GM18519 (cell line): ENCODE measurements around the gene S100A4.
"Not testable (repeated sequence)": the region's sequence is repeated elsewhere in the genome, so short reads cannot be mapped to it uniquely, and the experiment has no call there.

Experiments used
- ATAC-seq: cut with Tn5 transposase; IDR thresholded peaks from one replicate; pipeline ENCODE4 v1.9.1; 2021; ENCODE audit warnings: mild to moderate bottlenecking, moderate library complexity; ENCODE audit not compliant: unreplicated experiment, low FRiP score

The S100A4 gene

DNA sequence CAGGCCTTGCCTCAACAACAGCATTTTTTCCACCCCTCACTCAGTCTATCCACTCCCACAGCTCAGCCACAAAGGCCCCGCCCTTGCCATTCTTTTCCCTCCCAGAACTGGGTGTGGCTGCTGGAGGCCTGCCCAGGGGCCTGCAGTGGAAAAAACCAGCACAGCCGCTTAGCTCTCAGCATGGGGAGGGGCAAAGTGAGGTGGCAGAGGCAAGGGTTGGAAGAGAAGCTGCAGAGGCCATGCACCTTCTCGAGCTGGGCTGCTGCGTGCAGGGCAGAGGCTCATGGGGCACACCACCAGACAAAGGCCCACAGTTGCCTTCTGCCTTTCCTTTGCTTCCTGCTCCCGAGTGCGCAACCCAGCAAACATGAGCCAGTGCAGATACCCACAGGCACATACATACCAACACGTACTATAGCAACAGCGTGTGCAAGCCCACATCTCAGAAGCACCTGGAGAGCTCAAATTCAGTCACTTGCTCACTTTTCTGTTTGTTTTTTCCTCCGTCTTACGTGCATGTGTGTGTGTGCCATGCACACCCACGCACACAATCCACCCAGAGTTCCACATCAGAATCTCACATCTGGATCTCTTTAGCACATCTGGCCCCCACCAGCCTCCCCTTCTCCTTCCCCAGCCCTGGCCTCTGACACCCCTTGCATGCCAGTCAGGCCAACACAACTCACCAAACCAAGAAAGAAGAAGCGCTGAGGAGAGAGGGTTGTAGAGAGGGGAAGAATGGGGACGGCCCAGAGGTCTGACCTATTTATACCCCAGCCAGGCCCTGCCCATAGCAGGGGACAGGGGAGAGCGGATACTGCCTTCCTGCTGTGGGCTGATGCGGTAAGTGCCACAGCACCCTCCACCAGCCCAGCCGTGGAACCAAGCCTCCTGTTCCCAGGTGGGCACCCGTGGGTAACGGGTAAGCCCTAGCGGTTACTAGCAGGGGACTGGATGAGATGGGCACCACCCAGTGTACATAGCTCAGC is at the start of gene S100A4:
S100A4 (minus strand) TSS at position 740 of the 989 bp plus-strand sequence. CDS start 1,012 bp downstream, outside the sequence.
- ATAC-seq, result no peak

DNA sequence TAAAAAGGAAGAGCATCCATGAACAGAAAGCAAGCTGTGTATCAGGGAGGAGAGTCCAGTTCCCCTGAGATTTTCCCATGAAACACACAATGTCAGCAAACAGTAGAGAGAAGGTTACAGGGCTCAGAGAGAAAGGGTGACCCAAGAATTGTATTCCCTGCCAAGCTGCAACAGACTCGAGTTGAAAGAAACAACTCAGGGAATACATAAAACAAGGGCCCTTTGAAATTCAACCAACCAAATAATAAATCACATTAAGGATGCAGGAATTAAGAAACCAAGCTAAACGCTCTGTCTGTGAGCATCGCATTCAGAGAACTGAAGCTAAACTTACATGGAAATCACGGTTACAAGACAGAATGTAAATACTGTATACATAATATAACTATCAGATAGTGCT is 47.1 kb upstream of the S100A4 start:
- ATAC-seq, result no peak

DNA sequence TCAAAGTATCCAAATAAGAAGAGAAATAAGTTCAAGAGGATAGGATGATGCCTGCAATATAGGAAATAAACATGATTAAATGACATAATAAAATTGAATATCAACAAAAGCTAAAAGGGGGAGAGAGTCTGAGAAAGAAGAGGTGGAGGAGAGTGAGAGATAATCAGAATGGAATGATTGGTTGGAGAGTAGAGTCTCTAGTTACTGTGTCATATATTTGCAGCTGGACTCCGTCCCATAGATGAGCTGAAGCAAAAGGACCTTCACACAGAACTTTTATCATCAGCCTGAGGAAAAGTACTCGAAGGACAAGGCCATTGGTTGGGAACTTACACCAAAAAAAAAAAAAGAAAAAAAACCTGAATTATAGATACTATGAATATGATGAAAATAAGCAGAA is 42.9 kb upstream of the S100A4 start:
- ATAC-seq, result no peak

DNA sequence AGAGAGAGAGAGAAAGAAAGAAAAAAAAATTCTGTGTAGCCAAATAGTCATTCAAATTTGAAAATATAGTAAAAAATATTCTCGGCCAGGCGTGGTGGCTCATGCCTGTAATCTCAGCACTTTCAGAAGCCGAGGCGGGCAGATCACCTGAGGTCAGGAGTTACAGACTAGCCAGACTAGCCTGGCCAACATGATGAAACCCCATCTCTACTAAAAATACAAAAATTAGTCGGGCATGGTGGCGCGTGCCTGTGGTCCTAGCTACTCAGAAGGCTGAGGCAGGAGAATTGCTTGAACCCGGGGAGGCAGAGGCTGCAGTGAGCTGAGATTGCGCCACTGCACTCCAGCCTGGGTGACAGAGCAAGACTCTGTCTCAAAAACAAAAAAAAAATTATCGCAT is 42.4 kb upstream of the S100A4 start:
- not testable (repeated sequence) for ATAC-seq

DNA sequence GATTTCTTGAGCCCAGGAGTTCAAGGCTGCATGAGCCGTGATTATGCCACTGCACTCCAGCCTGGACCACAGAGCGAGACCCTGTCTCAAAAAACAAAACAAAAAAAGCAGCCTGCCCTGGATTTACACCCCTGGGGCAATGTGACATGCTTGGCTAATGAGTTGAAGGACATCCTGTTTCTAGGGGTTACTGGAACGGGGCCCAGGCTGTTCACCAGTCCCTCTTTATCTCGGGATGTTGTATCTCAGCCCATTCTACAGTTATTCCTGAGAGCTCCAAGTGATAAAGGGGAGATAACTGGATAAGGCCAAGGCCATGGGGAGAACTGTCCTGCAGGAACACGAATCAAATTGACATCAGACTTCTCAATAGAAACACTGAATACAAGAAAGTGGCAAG is 41.7 kb upstream of the S100A4 start:
- ATAC-seq, result no peak

DNA sequence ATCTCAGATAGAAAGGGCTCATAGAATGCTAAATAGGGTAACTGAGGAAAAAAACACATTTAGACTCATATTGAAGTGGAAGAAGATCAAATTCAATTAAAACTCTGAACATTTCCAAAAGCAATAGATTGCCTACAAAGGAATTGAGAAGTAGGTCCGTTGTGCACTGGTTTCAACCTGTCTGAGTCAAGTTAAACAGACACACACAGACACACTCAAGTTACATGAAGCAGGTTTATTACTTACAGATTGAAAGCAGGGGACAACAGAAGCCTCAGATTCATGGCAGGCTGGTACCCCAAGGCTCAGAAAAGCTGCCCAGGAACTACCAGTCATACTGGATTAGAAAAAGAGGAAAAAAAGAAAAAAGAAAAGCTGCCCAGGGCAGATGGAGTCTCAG is 40.7 kb upstream of the S100A4 start:
- no peak for ATAC-seq

DNA sequence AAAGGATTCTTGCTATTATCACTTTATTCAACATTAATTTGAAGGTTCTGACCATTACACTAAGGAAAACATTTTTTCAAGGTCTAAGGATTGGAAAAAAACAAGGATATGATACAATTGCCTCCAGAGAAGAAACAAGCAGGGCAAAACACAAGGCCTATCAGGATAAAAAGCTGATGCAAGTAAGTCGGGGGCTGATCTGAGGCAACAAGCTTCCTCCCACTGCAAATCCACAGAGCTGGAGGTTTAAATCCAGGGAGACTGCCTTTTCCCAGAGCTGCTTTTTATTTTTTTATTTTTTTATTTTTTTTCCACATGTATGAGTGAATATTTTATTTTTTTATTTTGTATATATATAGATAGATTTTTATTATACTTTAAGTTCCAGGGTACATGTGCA is 39.4 kb upstream of the S100A4 start:
- no peak for ATAC-seq

DNA sequence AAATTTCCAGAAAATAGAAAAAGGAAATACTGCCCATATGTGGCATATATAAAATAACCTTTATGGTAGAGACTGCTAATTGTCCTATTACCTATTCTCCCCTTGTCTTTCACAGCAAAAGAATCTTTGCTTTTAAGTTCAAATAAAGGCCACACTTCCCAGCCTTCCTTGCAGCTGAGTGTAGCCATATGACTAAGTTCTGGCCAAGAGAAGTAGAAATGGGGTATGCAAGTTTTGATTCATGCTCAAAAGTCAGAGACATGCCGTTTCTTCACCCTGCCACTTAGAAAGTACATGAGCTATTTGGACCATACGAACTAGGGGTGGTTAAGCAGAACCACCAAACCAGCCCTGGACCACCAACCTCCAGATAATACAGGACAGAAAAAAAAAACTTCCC is 38.4 kb upstream of the S100A4 start:
- ATAC-seq, result no peak

DNA sequence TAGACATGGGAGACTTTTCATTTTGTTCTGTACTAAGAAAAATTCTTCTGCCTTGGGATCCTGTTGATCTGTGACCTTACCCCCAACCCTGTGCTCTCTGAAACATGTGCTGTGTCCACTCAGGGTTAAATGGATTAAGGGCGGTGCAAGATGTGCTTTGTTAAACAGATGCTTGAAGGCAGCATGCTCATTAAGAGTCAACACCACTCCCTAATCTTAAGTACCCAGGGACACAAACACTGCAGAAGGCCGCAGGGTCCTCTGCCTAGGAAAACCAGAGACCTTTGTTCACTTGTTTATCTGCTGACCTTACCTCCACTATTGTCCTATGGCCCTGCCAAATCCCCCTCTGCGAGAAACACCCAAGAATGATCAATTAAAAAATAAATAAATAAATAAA is 37.9 kb upstream of the S100A4 start:
- ATAC-seq, result not testable (repeated sequence)

DNA sequence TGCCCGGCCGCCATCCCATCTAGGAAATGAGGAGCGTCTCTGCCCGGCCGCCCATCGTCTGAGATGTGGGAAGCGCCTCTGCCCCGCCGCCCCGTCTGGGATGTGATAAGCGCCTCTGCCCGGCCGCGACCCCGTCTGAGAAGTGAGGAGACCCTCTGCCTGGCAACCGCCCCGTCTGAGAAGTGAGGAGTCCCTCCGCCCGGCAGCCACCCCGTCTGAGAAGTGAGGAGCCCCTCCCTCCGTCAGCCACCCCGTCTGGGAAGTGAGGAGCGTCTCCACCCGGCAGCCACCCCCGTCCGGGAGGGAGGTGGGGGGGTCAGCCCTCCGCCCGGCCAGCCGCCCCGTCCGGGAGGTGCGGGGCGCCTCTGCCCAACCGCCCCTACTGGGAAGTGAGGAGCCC is 37.2 kb upstream of the S100A4 start:
- not testable (repeated sequence) for ATAC-seq

DNA sequence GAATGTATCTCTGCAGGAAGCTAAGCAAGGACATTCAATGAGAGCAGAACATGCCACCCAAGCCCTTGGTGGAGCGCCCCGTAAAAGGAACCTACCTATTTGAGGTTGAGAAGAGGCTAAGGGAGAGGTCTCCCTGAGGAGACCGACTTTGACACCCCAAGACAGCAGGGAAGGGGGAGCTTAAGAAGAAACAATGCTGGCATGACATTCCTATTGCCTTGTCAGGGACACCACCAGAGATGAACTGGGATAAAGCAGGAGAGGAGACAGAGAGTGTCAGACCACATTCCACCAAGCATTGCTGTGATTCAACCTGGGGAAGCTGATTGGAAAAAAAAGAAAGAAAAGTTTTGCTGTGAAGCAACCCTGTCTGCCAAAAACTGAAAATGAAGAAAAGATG is 33.3 kb upstream of the S100A4 start:
- no peak for ATAC-seq

DNA sequence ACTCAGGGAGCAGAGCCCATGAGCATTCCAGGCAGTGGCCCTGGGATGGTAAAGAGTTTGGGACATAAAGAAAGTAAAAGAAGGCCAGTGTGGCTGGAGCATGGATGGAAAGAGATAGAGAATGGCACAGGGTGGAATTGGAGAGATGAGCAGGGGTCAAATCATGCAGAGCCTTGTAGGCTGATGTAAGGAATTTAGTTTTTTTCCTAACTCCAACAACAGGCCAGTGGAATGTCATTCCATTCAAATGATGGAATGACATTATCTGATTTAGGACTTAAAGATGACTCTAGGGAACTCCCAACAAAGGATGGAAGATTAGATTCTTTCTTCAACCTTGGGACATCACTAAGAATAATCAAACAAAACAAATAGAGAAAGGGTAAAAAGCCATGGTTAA is 32.9 kb upstream of the S100A4 start:
- ATAC-seq, result no peak

DNA sequence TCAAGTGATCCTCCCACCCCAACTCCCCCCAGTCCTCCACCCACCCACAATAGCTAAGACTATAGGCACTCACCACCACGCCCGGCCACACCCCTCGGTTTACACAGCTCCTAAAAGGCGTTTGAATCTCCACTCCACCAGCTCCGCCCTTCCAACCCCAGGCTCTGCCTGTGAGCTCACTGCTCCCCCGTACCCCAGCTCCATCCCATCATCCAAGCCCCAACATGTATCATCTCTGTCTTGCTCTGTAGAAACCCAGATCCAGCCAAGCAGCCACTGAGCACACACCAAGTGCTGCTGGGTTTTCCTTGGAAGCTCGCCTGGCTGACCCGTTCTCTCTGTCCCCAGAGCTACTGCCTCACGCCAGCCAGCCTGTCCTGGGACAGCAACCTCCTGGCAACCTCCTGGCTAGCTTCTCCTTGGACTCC is 32.0 kb upstream of the S100A4 start:
- ATAC-seq, result no peak

DNA sequence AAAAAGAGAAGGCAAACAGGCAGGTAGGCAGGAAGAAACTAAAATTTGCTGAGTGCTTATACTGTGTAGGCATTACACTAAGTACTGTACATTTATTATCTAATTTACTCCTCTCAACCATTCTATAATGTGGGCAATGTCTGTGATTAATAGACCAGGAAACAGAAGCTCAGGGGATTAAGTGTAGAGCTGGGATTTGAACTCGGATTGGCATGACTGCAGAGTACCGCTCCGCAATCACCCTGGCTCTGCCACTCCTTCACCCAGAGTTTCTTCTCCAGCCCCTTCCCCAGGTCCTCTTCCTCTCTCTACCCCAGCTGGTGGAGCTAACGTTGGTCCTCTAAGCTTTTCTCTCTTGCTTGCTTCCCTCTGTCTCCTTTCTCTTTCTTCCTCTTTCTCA is 31.5 kb upstream of the S100A4 start:
- ATAC-seq, result no peak

DNA sequence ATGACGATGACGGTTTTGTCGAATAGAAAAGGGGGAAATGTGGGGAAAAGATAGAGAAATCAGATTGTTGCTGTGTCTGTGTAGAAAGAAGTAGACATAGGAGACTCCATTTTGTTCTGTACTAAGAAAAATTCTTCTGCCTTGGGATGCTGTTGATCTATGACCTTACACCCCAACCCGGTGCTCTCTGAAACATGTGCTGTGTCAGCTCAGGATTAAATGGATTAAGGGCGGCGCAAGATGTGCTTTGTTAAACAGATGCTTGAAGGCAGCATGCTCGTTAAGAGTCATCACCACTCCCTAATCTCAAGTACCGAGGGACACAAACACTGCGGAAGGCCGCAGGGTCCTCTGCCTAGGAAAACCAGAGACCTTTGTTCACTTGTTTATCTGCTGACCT is 29.9 kb upstream of the S100A4 start:
- ATAC-seq, result not testable (repeated sequence)

DNA sequence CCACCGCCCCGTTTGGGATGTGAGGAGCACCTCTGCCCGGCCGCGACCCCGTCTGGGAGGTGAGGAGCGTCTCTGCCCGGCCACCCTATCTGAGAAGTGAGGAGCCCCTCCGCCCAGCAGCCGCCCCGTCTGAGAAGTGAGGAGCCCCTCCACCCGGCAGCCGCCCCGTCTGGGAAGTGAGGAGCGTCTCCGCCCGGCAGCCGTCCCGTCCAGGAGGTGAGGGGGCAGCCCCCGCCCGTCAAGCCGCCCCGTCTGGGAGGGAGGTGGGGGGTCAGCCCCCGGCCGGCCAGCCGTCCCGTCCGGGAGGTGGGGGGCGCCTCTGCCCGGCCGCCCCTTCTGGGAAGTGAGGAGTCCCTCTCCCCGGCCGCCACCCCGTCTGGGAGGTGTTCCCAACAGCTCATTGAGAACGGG is 29.5 kb upstream of the S100A4 start:
- ATAC-seq, result not testable (repeated sequence)

DNA sequence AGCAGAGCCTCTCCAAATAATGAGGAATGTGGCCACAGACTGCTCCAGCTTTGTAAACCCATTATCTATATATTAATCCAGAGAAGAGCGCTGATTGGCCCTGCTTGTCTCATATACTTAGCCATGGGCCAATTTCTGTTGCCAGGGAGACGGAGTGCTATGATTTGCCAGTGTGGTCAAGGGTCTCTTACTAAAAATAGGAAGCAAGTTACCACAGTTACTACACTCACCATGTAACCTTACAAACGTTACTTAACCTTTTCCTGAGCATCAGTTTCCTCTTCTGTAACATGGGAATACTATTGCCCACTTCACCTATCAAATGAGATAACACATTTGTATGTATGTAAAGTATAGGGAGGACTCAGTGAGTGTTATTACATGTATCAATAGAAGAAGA is 27.7 kb upstream of the S100A4 start:
- no peak for ATAC-seq

DNA sequence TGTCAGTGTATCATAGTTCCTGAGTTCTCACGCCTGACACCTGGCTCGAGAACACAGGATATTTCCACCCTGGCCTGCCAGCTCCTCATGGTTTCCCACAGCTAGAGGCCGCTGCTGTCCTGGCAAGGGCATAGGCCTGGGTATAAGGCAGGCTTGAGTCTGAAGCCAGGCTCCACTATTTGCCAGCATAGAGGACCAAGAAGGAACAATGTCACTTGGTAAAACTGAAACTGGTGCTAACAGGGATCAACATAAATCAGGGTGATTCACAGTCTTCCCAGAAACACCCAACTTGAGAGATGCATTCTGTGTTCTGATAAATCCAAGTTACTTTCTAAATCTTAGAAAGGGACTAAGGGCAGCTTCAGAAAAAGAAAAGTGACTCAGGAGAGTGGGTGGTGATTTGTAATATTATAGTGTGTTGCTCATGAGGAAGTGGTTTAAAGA is 27.0 kb upstream of the S100A4 start:
- ATAC-seq, result no peak

DNA sequence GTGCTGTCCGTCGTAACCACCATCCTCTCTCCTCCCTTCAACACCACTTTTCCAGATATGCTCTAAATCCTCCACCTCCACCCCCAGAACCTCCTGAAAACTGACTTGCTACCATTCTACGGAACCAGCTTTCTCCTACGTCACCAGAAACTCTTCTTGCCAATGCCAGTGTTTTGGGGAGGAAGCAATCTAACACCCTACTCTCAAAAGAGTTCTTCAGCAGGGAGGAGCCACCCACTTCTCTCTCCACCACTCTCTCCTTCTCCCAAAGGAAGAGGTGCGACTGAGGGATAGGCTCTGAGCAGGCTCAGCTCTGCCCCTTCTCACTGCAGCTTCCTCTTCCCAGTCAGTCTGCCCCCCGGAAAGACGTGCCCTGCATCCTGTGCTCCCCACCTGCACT is 26.1 kb upstream of the S100A4 start:
- ATAC-seq, result no peak

DNA sequence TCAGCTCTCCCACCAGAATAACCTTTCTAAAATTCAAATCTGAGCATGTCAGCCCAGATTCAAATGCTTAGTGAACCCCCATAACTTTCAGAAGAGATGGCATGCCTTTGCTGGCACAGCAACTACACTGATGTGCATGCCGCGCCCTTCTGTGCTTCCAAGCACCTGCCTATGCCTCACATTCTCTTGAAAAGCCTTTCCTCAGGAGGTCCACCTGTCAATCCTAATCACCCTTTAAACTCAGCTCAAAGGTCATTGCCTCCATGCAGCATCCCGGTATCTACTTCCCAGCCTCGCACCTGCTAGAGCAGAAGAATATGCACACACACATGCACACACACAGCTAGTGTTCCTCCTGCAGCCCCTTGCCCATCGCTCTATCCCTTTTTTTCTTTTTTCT is 25.3 kb upstream of the S100A4 start:
- no peak for ATAC-seq

DNA sequence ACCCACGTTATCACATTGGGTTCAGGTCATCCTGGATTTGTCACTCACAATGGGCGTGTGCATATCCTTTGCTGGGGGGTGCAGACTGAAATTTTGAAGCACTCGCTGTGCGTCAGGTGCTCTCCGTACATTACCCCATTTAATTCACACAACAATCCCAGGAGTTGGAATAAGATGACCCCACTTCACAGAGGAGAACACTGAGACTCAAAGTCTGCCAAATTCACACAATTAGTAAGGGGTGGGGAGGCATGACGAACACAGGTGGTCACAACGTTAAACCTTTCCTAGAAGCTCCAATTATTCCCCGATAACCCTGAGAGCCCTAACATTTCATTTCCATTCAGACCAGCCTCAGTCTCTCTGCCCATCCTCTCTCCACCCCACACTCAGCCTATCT is 23.9 kb upstream of the S100A4 start:
- ATAC-seq, result no peak
